Measurements from ENCODE around the gene ORC5.

ORC5 gene

GRCh38 chr7:104112623-104113022, 95.2 kb downstream of the ORC5 start:
- no peak overlapping the region for H3K4me3 ChIP-seq (ENCODE audit: low read depth, low read length)
- DNase-seq (ENCODE audit: low read depth), result no peak
- TF ChIP-seq, protein P1, sequence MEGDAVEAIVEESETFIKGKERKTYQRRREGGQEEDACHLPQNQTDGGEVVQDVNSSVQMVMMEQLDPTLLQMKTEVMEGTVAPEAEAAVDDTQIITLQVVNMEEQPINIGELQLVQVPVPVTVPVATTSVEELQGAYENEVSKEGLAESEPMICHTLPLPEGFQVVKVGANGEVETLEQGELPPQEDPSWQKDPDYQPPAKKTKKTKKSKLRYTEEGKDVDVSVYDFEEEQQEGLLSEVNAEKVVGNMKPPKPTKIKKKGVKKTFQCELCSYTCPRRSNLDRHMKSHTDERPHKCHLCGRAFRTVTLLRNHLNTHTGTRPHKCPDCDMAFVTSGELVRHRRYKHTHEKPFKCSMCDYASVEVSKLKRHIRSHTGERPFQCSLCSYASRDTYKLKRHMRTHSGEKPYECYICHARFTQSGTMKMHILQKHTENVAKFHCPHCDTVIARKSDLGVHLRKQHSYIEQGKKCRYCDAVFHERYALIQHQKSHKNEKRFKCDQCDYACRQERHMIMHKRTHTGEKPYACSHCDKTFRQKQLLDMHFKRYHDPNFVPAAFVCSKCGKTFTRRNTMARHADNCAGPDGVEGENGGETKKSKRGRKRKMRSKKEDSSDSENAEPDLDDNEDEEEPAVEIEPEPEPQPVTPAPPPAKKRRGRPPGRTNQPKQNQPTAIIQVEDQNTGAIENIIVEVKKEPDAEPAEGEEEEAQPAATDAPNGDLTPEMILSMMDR (IDR thresholded peaks at IDR 0.05; ENCODE audit: low read depth, low read length, missing control alignments), result no peak
- in situ Hi-C loops (cut with HindIII; ENCODE audit: low sequenced_read_pairs), result no loop called here

- H3K4me3 ChIP-seq (ENCODE audit: low read depth, low read length), result no peak overlapping the region
- in situ Hi-C loops (cut with HindIII; ENCODE audit: low sequenced_read_pairs), result no loop called here
- no peak for DNase-seq (ENCODE audit: low read depth)
- TF ChIP-seq, protein P1 (IDR thresholded peaks at IDR 0.05; ENCODE audit: low read depth, low read length, missing control alignments), result no peak
Observed at GRCh38 chr7:104111271-104111670, 96.5 kb downstream of the ORC5 start.

DNA sequence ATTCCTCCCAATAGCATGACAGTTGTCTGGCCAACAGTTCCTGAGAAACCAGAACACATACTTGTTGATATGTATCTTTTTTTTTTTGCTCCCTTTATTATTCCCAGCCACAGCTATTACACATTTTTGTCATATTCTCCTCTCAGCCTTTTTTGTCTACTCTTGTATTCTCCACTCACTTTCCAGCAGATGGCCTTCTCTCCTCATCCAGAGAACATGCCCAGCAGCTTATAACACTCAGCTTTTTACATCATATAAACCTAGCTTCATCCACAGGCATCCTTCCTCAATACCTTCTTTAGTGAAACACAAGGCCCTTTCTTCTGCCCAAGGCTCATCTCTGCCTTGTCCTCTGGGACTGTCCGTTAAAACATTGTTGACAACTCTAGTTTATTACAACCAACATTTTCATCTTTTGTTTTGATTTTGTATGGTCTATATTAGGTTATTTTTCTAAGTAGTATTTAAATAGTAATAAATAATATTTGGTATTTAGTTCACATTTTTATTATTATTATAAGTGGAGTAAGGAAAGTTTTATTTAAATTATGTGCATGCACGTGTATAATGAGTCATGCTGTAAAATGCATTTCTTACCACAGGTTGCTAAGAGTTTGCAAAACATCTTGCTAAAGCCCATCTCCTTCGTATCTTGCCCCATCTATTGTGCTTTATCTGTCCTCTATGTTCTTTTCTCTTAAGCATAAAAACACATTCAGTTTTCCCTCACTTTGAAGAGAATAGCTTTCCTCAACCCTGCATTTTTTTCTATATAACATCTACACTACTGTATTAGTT, 101.5 kb downstream of the ORC5 start:
- TF ChIP-seq, protein P1 (IDR thresholded peaks at IDR 0.05; ENCODE audit: low read depth, low read length, missing control alignments), result peak; percentile 22
- in situ Hi-C loops (cut with HindIII; ENCODE audit: low sequenced_read_pairs), result no loop called here
- DNase-seq (ENCODE audit: low read depth), result no peak
- H3K4me3 ChIP-seq (ENCODE audit: low read depth, low read length), result no peak overlapping the region

- DNase-seq (ENCODE audit: low read depth), result no peak
- H3K4me3 ChIP-seq (ENCODE audit: low read depth, low read length), result no peak overlapping the region
- TF ChIP-seq, protein P1 (IDR thresholded peaks at IDR 0.05; ENCODE audit: low read depth, low read length, missing control alignments), result no peak
- in situ Hi-C loops (cut with HindIII; ENCODE audit: low sequenced_read_pairs), result no loop called here
Observed at GRCh38 chr7:104098890-104099289, 108.9 kb downstream of the ORC5 start.

DNA sequence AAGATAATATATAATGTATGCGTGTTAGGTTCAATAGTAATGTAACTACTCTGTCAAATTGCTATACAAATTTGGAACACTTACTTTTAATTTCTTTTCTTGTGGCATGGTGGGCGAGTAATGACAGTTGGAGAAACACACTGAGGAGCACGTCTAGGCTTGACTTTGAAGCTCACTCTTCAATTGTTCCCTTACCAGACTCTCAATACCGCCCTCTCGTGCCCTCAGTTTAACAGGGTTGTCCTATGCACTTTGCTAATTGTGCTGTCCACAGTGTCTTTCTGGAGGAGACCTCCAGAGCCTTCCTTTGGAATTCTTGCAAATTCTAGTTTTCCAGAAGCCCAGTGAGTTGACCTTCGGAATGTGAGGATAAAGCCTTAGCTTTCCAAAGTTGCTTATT, 111.1 kb downstream of the ORC5 start:
- no peak for DNase-seq (ENCODE audit: low read depth)
- TF ChIP-seq, protein P1 (IDR thresholded peaks at IDR 0.05; ENCODE audit: low read depth, low read length, missing control alignments), result peak; percentile 42
- H3K4me3 ChIP-seq (ENCODE audit: low read depth, low read length), result no peak overlapping the region
- in situ Hi-C loops (cut with HindIII; ENCODE audit: low sequenced_read_pairs), result no loop called here

- no peak overlapping the region for H3K4me3 ChIP-seq (ENCODE audit: low read depth, low read length)
- in situ Hi-C loops (cut with HindIII; ENCODE audit: low sequenced_read_pairs), result no loop called here
Observed at GRCh38 chr7:104093127-104093526, 114.7 kb downstream of the ORC5 start.

More at GRCh38 chr7:104093127-104093526, 114.7 kb downstream of the ORC5 start:
- TF ChIP-seq, protein P1 (IDR thresholded peaks at IDR 0.05; ENCODE audit: low read depth, low read length, missing control alignments), result no peak
- DNase-seq (ENCODE audit: low read depth), result no peak
